GM21526 (cell line): ENCODE results near the gene GTPBP3.
A peak's percentile ranks its signal among the peaks of the same experiment; 100 is the strongest.

Experiments
- ATAC-seq: cut with Tn5 transposase; IDR thresholded peaks from one replicate; pipeline ENCODE4 v1.9.1; 2021; ENCODE audit warnings: moderate library complexity; ENCODE audit not compliant: unreplicated experiment, low FRiP score

GTPBP3 gene

DNA sequence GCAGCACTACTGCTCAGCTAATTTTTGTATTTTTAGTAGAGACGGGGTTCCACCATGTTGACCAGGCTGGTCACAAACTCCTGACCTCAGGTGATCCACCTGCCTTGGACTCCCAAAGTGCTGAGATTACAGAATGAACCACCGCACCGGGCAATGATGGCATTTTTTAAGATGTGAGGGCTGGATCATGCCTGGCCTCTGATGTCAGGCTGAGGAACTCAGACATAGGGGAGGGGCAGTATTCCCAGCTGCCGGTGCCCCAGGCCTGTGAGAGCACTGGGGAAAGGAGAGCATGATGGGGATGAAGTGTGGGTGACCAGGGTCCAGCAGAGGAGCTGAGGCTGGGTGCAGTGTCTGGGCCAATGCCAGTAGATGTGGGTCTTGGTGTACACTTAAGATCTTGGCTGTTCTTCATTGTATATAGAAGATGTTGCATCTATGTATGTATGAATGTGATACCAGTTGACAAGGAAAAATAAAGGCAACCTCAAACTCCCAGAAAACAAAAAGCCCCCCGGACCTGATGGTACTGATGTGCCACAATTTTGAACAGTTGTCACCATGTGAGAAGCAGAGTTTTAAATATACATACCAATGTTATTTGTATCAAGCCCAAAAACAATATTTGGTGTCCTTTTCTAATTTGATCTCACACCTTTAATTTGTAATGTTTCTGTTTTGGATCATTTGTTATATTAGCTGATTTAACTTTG lies 43.2 kb downstream of the GTPBP3 start:
- ATAC-seq, result no peak

DNA sequence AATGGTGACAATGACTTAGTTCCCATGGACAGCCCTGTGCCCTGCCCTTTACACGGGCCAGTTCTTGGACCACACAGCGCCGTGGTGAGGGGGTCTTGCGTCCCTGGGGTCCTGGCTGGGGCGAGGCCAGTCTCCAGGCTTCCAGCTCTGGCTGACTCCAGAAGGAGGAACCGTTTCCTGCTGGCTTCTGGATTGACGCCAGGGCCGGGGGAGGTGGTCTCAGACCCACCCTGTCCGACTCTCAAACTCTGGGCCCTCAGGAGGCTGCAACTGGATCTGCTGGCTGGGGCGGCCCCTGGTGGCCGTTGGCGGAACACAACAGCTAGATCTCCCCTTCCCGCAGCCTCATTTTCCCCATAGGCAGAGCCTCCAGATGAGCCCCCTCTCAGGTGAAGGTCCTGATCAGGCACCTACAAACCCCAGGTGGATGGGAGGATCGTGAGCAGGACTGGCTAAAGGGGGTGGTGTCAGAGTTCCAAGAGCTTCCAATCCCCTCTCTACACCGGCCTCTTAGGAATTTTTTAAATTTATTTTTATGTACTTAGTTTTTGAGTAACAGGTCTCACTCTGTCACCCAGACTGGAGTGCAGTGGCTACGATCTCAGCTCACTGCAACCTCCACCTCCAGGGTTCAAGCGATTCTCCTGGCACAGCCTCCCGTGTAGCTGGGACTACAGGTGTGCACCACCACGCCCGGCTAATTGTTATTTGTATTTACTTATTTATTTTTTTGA lies 48.7 kb downstream of the GTPBP3 start:
- ATAC-seq, result no peak

DNA sequence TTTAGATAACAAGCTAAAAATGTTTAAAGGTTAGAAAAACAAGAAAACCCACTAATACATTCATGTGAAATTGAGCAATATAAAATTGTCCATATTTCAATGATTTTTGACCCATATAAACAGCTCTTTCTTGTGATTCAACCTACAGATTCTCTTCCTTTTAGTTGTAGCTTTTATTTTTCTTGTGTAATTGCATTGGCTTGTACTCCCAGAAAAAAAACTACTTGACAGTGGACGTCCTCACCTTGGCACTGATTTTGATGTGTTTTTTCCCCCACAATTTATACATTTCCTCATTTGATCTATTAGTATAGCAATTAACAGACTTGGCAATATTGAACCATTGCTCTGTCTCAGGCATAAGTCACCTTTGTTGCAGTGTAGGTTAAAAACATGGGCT lies 51.9 kb downstream of the GTPBP3 start:
- ATAC-seq, result no peak

DNA sequence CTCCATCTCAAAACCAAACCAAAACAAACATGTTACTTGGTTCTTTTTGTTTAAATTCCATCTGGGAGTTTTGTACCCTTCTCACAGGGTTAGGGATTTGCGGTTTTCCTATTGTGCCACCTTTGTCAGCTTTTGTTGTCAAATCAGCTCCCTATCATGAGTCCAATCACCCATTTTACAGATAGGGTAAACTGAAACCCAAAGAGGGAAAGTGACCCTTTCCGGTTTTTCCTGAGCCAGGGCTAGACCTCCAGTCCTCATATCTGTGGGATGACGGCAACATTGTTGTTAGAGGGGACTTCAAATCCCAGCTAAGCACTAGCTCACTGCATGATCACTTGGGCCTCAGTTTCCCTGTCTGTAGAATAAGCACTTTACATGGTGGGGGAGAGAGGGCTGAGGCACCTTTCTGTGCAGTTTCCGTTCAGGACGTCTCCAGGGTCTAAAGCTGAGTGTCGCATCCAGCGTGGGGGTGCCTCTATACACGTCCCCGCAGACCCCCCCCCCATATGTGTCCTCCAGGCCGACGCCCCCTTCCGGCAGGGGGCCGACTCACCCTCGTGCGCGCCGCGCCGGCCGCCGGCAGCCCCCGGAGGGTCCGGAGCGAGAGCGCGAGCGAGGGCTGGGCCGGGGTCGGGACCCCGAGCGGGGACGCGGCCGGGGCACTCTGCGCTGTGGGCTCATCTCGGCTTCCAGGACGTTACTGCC lies 52.8 kb downstream of the GTPBP3 start:
- no peak for ATAC-seq

DNA sequence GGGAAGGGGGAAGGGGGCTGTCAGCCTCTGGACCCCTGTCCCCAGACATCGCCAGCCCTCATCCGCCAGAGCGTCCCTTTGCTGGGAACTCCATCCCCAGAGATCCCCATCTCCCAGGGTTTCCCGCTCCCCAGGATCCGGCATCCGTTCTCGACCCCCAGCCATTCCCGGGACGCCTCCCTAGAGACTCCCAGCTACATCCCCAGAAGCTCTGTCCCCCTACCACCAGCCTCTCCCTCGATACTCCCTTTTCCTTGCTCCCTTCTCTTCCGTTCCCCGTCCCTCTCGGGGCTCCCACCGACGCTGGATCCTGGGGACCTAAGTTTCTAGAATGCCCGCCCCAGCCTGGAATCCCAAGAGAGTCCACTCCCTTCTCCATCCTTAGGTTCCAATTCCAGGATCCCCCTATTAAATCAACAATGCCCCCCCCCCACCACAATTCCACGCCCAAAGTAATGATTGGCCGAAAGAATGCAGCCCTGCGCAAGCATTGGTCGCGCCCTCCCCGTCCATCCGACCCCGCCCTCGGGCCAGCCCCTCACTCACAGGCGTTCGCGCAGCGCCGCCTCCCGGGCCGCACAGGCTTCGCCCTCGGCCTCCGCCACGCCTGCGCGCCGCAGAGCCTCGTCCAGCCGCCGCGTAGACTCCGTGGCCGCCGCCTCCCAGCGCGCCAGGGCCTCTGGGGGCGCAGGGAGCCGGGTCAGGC lies 53.5 kb downstream of the GTPBP3 start:
- ATAC-seq, result peak; percentile 79

DNA sequence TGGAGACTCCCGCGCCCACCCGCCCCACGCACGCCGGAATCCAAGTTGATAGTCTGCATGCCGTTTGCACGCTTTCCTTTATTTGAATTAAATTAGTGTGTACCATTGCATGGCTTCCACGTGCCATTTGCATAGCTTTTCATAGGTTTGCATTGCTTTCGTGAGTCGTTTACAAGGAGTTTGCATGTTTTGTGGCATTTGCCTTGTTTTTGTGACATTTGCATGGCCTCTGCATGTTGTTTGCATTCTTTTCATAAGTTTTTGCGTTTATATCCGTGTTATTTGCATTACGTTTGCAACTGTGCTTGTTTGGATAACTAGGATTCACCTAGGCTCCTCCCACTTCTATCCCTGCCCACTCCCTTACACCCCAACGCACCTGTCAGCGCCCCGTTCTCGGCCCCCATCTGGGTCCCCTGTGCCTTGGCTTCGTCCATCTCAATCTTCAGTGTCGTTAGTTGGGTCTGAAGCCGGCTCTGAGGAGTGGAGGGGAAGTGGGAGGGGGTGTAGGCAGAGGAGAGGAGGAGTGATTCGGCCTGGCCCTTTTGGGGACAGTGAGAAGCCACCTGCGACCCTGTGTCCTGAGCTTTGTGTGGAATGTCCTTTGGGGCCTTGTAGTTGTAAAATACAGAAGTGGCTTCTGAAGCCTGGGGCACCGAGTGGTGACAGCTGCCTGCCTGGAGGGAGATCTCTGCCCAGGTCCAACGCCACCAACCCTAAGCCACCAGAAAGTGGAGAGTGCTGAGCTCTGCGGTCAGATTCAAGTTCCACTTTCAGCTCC lies 54.2 kb downstream of the GTPBP3 start:
- ATAC-seq, result no peak
